Esophagus muscularis mucosa (tissue), 4 donors: ENCODE measurements around the gene BTBD17.

Source experiments
- EP300 ChIP-seq: sonication (generic); formaldehyde crosslinking; IDR thresholded peaks from one replicate; pipeline ENCODE4 v1.6.1; 2017; ENCODE audit warnings: antibody characterized with exemption
- POLR2A ChIP-seq: fragments of 450-650 bp; IDR thresholded peaks from one replicate; pipeline ENCODE4 v1.6.1; 2017; ENCODE audit warnings: antibody characterized with exemption, moderate library complexity, mild to moderate bottlenecking, low read depth
- POLR2AphosphoS5 ChIP-seq, 2 donors: sonication (generic); formaldehyde crosslinking; IDR thresholded peaks; one replicate each; pipeline ENCODE4 v1.6.1; 2017; ENCODE audit warnings: antibody characterized with exemption in 2 of 2
- TF ChIP-seq, protein P1 (sequence below), 3 experiments: fragments of 200-600 bp in 2 of 3; fragments of 450-650 bp in 1 of 3; sonication (generic) in 2 of 3; IDR thresholded peaks; one replicate each; pipeline ENCODE4 v1.5.1; 2017 to 2019; ENCODE audit warnings: antibody characterized with exemption in 3 of 3, mild to moderate bottlenecking in 2 of 3, moderate library complexity in 1 of 3

GRCh38 chr17:74383141-74383540 lies 21.5 kb upstream of the BTBD17 start:
- TF ChIP-seq POLR2A: no peak
- TF ChIP-seq, protein P1, sequence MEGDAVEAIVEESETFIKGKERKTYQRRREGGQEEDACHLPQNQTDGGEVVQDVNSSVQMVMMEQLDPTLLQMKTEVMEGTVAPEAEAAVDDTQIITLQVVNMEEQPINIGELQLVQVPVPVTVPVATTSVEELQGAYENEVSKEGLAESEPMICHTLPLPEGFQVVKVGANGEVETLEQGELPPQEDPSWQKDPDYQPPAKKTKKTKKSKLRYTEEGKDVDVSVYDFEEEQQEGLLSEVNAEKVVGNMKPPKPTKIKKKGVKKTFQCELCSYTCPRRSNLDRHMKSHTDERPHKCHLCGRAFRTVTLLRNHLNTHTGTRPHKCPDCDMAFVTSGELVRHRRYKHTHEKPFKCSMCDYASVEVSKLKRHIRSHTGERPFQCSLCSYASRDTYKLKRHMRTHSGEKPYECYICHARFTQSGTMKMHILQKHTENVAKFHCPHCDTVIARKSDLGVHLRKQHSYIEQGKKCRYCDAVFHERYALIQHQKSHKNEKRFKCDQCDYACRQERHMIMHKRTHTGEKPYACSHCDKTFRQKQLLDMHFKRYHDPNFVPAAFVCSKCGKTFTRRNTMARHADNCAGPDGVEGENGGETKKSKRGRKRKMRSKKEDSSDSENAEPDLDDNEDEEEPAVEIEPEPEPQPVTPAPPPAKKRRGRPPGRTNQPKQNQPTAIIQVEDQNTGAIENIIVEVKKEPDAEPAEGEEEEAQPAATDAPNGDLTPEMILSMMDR (IDR thresholded peaks at IDR 0.05): no peak
- no peak for TF ChIP-seq POLR2AphosphoS5 (IDR thresholded peaks at IDR 0.05)
- TF ChIP-seq EP300: no peak
